GM21390 (cell line): ENCODE results near the gene FERD3L.

Source experiments
- ATAC-seq: cut with Tn5 transposase; IDR thresholded peaks from one replicate; pipeline ENCODE4 v1.9.1; 2021; ENCODE audit not compliant: unreplicated experiment

The FERD3L gene

DNA sequence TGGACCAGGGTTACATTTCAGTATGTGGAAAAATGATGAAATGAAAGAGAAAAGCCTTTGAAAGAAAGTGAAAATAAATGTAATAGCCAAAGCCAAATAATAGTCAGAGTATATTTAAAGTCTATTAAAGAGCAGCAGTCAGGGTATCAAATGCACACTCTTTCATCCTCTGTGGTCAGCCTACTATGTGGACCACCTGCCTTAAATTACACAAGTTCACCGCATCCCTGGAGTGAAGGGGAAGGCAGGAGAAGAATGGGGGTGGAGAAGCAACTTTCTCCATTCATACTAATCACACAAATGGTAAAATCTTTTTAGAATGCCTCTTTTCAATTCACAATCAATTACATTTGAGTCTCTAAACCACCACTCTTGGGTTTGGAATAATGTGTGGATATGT lies 43.7 kb downstream of the FERD3L start:
- ATAC-seq = no peak

DNA sequence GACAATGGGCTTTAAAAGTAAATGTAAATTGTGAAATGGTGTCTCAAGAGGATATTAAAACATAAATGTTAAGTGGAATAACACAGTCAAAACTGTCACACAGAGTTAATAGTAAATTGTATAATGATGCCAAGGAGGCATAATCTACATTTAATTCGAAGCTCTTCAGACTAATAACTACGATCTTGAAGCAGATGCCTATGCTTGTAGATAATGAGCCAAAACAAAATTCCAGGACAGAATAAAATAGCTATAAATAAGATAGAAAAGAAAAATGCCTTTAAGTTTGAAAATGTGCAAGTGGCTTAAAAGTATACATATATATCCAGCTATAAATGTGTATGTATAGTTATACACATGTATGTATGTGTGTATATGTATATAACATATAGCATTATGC lies 45.3 kb downstream of the FERD3L start:
- no peak for ATAC-seq

DNA sequence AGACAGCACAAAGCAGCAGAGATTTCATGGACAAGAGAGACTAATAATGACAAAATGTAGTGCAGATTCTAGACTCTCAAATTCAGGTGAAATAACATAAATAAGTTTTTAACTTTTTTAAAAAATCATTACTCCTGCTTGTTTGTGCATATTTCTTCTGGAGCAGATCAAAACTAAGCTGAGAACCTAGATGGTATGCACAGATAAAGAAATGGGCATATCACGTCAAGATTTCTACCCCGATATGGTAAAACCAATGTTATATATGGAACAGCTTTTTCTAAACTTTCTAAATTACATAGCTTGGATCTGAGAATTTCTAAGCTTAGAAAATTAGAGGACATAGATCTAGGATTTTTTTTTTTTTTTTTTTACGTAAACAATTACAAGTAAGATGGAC lies 46.0 kb downstream of the FERD3L start:
- ATAC-seq = no peak

DNA sequence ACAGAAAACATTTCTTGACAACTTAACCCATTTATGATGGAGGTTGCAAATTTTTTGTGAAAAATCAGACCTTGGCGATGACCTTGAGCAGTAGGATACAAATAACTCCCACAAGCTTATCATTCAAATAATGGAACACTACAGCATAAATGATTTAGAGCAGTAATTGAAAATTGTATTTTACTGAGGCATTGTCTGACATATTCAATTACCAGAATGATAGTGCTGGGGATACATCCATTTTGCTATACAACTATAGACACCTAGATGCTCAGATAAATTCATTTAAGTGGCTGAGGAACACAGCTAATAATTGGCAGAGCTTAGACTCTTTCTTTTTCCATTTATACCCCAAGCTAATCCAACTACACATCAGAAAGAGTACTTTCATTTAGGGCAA lies 46.7 kb downstream of the FERD3L start:
- ATAC-seq = no peak

DNA sequence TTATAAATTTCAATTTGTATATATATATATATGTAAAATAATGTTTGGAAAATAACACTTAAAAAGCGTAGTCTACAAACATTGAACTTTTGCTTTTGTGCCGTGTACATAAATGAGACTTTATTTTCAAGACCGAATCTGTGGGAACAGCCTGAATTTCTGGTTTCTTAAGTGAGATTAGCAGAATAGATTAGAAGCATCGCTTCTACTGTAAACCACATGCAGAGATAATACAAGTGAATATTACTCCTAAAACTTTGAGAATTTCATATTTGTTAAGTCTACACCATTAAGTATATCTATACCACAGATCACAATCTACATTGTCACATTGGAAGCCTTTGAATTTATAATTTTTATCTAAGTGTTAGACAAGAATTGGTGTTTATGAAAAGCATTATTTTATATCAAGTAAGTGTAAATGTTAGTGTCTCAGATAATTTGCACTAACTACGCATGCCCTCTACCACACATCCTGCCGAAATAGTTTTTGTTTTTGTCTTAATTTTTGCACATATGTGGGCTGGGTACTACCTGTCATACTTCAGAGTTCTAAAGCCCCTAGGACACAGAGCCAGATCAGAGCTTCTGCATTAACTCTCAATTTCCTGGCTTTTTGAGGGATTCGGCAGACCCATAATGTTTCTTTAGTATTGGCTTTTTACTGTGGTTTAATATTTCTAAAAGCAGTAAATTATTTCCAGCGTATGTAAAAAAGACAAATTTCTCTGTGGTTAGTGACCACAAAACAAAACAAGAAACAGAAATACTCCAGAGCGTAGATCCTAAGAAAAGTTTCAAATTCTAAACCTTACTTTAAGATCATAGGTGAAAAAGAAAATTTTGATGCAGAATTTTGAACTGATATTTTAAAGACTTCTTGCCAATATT lies 47.8 kb downstream of the FERD3L start:
- no peak for ATAC-seq

DNA sequence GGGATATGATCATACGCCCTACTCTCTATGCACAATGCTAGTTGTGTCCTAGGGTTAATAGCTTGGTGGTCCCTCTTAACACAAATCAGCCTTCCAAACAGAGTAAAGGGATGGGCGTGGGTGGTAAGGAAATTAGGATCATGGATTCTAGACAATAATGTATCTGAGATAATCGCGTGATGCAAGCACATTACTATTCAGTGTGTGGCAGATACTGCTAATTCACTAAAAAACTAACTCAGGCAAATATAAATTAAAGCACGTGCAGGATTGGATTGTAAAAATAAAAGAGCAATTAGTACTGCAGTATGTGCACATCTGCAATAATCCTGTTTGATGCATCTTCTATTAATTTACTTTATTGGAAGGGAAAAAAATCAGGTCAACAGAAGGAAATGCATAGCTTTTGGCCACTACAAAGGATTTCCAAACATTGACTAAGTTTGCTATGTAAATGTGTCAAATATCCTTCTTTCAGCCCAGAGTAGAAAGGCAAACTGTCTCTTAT lies 49.8 kb downstream of the FERD3L start:
- no peak for ATAC-seq
